AG04449 (cell line): Measurements from ENCODE around the gene DGUOK.

Experiments
- CTCF ChIA-PET: fragments of 350-600 bp; formaldehyde crosslinking; extraction: SDS; loops from one replicate; lab custom pipeline; 2021; ENCODE audit warnings: antibody characterized with exemption; lab: Yijun Ruan, JAX
- POLR2A ChIA-PET: fragments of 400-600, 350-600 bp; formaldehyde crosslinking; extraction: SDS; loops from one replicate; lab custom pipeline; 2020; ENCODE audit warnings: antibody characterized with exemption, inconsistent platforms; lab: Yijun Ruan, JAX
- DNase-seq: peaks from one replicate; pipeline ENCODE4 v3.0.0-alpha.2; 2010; ENCODE audit warnings: low read depth, low spot score
- H3K4me3 ChIP-seq: 2 replicates; pipeline ENCODE4 v1.5.1; 2011; ENCODE audit warnings: low read depth, mild to moderate bottlenecking, control low read depth, low read length
- CTCF ChIP-seq: IDR thresholded peaks from one replicate; pipeline ENCODE4 v1.5.1; 2011; ENCODE audit warnings: mild to moderate bottlenecking, moderate library complexity, low read length, control low read depth, inconsistent platforms; ENCODE audit not compliant: insufficient read depth; ENCODE audit errors: missing control alignments

Gene DGUOK

DNA sequence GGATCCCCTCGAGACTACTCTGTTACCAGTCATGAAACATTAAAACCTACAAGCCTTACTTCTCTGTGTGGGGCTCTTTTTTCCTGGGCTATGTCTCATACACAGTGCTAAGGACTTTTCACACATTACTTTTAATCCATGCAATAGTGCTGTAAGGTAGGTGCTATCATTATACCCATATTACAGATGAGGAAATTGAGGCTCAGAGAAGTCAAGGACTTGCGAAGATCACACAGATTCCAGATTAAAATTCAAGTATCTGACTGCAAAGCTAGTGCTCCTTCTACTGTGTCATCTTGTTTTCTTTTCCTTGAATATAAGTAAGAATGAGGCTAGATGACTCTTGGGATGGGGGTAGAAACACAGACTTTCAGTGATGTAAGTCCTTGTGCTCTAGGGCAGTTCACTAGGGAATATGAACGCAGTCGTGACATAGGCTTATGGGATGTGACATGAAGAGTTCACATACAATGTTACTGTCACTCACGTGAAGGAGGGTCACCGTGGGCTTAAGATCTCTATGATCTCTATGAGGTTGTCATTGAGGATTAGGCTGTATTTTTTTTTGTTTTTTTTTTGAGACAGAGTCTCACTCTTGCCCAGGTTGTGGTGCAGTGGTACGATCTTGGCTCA is 7.0 kb upstream of the DGUOK start:
- H3K4me3 ChIP-seq: no peak overlapping the region
- no peak for TF ChIP-seq CTCF
- ChIA-PET CTCF (no interaction called here), POLR2A (no interaction called here)
- DNase-seq: no peak

GRCh38 chr2:73920577-73921545 is 5.8 kb upstream of the DGUOK start:
- H3K4me3 ChIP-seq: no peak overlapping the region
- ChIA-PET POLR2A (no interaction called here), CTCF (interaction anchor here (0.7 to 1.2 kb wide), 3 partner anchors 10 to 227 kb away, joined by 3 read pairs; partner anchors contain the start of gene BOLA3)
- DNase-seq: no peak
- peak; percentile 12 for TF ChIP-seq CTCF

DNA sequence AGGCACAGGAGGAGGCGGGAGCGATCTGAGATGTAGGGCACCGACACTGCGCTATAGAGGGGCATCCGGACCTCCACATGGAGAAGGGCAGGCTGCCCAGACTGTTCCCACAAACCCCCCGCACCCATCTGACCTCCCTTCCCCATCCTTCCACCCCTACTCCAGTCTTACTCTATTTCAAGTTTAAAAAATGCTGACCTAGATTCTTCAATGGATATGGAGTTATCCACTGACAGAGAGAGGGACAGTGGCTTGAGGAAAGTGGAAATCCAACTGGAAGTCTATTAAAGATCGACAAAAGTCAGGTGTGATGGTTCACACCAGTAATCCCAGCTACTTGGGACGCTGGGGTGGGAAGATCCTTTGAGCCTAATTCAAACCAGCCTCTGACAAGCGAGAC is 5.1 kb upstream of the DGUOK start:
- no peak overlapping the region for H3K4me3 ChIP-seq
- no peak for TF ChIP-seq CTCF
- CTCF ChIA-PET: interaction anchor here (0.7 to 1.2 kb wide), 2 partner anchors 11 to 226 kb away, joined by 3 read pairs; partner anchors contain the start of gene BOLA3
- no peak for DNase-seq
- POLR2A ChIA-PET: no interaction called here

DNA sequence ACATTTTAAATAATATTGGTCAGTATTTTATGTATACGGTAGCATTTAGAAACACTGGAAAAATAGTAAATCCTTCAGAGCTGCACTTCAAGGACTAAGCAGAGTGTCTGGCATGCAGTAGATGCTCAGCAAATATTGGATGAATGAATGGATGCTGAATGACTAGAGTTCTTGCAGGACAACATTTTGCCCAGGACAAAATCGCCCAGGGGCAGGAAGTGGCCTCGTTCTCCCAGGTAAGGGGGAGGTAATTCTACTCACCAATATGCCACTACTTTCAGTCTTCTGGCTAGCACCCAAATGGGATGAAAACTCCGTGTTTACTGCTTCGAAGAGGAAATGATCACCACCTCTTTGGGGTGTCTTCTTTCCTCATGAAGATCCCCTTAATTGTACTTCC is 4.0 kb upstream of the DGUOK start:
- no peak for DNase-seq
- POLR2A ChIA-PET: no interaction called here
- no peak for TF ChIP-seq CTCF
- no peak overlapping the region for H3K4me3 ChIP-seq
- CTCF ChIA-PET: no interaction called here

GRCh38 chr2:73925033-73925704 is 1.5 kb upstream of the DGUOK start:
- TF ChIP-seq CTCF: no peak
- DNase-seq: no peak
- ChIA-PET CTCF (no interaction called here), POLR2A (no interaction called here)
- no peak overlapping the region for H3K4me3 ChIP-seq

DNA sequence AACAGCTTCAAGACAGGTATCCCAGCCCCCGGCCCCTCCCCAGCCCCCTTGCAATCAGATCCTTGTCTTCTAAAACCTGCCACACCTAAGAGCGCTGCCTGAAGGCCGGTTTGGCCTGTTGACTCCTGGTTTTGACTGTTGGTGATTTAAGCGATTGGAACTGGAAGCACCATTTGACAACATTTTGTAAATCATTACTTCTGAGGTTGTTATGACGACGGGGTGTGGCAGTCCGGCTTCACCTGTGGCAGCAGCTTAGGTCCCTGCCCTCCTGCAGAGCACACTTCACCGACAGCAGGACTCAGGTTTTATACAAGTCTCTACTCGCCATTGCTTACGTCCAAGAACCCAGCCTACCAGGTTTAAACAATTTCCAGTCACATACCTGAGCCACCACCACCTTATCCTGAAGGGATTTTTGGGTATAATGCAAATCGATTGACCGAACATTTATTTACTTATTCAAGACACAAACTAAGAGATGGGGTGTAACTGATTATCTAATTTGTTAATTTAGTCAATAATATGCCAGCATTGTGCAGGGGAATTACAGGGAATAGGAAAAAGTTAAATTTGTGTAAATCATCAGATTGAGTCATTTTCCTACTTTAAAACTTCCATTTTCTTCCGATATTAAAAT is 707 bp upstream of the DGUOK start:
- POLR2A ChIA-PET: no interaction called here
- H3K4me3 ChIP-seq: peak overlapping the region; percentile 96
- no peak for DNase-seq
- CTCF ChIA-PET: no interaction called here
- TF ChIP-seq CTCF: no peak
